ENCODE measurements around the gene NAA20.

DNA sequence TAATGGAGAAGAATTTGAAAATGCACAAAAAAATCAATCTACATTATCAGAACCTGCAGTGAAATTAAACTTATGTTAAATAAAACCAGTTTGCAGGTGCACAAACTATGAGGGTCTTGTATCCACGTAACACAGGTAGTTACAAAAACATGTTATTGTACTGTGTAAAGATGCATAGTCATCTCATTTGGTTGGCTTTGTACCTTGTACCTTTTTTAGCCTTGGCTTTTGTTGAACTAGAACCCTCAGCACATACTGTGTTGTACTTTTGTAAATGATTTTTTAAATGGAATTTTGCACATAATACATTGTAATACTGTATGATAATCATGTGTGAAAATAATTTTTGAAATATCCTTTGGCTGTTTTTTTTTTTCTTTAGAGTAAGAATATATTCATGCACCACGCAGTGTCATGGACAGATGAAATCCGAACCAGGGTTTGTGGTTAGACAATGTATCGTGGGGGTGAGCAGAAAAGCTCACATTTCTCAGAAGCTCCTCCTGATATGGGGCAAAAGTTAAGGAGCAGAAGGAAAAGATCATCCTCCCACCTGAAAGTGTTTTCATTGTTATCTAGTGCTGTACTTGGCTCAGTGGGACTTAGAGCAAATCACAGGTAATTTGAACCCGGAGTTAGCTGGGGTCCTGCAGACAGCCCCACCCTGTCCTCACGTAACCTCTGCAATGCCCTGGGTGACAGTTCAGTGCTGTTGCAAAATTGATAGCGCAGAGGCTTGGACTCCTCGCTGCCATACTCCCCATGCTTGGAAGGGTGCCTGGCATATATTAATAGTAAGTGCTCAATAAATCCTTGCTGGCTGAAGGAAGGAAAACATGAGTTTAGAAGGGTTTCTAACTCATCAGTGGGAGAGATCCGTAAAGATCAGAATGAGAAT is 14.8 kb upstream of the NAA20 start:
- TF ChIP-seq POLR2AphosphoS5 (IDR thresholded peaks at IDR 0.05; ENCODE audit: borderline replicate concordance, low read depth, low read length) (no peak; the same call in 1 of the 2 replicates), EZH2 (IDR thresholded peaks at IDR 0.05) (no peak)
